Right lobe of liver (tissue), 4 donors: ENCODE results near the gene DNAJA4.

Source experiments
- CTCF ChIP-seq, 4 donors: fragments of 200-600 bp in 3 of 4; fragments of 450-650 bp in 1 of 4; IDR thresholded peaks; one replicate each; pipeline versions ENCODE4 v1.5.1 to v1.8.0; 2016 to 2022; ENCODE audit warnings: antibody characterized with exemption in 4 of 4, mild to moderate bottlenecking in 2 of 4
- POLR2A ChIP-seq: fragments of 450-650 bp; IDR thresholded peaks from one replicate; pipeline ENCODE4 v1.6.1; 2017; ENCODE audit warnings: antibody characterized with exemption, mild to moderate bottlenecking
- donor health status: DM: no; HTN: no; CAD: no.
- donor health status: DM: no; HTN: no; CAD: no.
- donor health status: DM: no; HTN: yes; CAD: no.

GRCh38 chr15:78291052-78291451, 26.7 kb downstream of the DNAJA4 start:
- TF ChIP-seq CTCF (IDR thresholded peaks at IDR 0.05) (no peak), POLR2A (no peak)
